WERI-Rb-1 (cell line): ENCODE measurements around the gene CCDC68.

Experiments
- DNase-seq: peaks from one replicate; pipeline ENCODE4 v3.0.0-alpha.2; 2020
- H3K27ac ChIP-seq: fragments of 250-450 bp; sonication (Bioruptor Pico); 2 replicates; pipeline ENCODE4 v1.5.1; 2020; ENCODE audit warnings: mild to moderate bottlenecking, moderate library complexity
- H3K27me3 ChIP-seq: fragments of 250-450 bp; sonication (Bioruptor Pico); 2 replicates; pipeline ENCODE4 v1.5.1; 2021; ENCODE audit warnings: mild to moderate bottlenecking, low read depth, moderate library complexity; ENCODE audit not compliant: insufficient read depth, severe bottlenecking
- H3K36me3 ChIP-seq: fragments of 250-450 bp; sonication (Bioruptor Pico); 2 replicates; pipeline ENCODE4 v1.5.1; 2020; ENCODE audit warnings: mild to moderate bottlenecking, moderate library complexity
- H3K4me3 ChIP-seq: 2 replicates; pipeline ENCODE4 v1.5.1; 2011; ENCODE audit warnings: low read depth, mild to moderate bottlenecking, control low read depth, low read length
- H3K9me3 ChIP-seq: fragments of 250-450 bp; sonication (Bioruptor Pico); 2 replicates; pipeline ENCODE4 v1.5.1; 2021; ENCODE audit warnings: mild to moderate bottlenecking, moderate library complexity; ENCODE audit not compliant: severe bottlenecking
- TF ChIP-seq, protein P1 (sequence below): IDR thresholded peaks from 2 replicates; pipeline ENCODE4 v1.5.1; 2011; ENCODE audit warnings: low read depth, mild to moderate bottlenecking, control low read depth, inconsistent platforms, low read length

The CCDC68 gene, protein sequence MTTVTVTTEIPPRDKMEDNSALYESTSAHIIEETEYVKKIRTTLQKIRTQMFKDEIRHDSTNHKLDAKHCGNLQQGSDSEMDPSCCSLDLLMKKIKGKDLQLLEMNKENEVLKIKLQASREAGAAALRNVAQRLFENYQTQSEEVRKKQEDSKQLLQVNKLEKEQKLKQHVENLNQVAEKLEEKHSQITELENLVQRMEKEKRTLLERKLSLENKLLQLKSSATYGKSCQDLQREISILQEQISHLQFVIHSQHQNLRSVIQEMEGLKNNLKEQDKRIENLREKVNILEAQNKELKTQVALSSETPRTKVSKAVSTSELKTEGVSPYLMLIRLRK

DNA sequence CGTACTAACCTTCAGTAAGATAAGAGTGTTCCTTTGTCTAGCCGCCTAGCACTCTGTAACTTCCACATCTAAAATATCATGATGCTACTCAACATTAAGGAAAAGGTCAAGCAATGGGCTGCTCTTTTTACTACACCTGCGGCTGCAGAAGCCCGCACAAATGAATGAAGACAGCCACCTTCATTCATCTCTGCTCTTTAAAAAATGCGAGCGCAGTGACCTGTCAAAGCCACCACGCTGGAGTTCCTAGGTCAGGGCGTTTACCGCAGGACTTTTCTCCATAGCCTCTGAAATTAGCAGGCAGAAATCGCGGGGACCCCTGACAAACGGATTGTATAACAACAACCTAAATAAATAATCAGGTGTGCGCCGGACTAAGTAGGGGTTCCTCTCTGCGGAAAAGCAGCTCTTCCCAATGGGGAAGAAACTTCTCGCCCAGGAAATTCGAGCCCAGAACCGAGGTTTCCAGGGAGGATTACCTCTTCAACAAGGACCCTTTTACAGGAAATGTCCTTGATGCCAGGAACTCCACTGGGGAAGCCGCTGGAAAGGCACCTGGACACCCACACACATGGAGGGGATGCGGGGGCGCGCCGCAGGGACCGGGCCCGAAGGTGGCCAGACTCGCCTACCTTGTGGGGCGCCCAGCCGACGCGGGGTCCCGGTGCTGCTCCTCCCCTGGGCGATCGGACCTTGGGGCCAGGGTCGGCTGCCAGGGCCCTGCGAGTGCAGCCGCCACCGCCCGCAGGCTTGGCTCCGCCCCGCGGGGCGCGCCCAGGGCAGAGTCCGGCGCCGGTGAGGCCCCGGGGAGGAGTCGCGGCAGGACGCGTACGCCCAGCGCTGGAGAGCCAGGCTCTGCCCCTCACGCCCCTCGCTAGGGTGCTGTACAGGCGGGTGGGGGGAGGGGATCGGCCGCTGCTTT lies at the start of gene CCDC68:
CCDC68 (minus strand) TSS at position 758 of the 922 bp plus-strand sequence. CDS start 16,670 bp downstream, outside the sequence.
- DNase-seq, result no peak
- Histone ChIP-seq H3K27ac (no peak within 1 kb of the TSS), H3K36me3 (no peaks in the 10 kb centered on the region), H3K4me3 (no peak within 1 kb of the TSS), H3K9me3 (peaks cover 10% of the 10 kb centered on the region), H3K27me3 (peaks cover 88% of the 10 kb centered on the region)
- TF ChIP-seq, protein P1, sequence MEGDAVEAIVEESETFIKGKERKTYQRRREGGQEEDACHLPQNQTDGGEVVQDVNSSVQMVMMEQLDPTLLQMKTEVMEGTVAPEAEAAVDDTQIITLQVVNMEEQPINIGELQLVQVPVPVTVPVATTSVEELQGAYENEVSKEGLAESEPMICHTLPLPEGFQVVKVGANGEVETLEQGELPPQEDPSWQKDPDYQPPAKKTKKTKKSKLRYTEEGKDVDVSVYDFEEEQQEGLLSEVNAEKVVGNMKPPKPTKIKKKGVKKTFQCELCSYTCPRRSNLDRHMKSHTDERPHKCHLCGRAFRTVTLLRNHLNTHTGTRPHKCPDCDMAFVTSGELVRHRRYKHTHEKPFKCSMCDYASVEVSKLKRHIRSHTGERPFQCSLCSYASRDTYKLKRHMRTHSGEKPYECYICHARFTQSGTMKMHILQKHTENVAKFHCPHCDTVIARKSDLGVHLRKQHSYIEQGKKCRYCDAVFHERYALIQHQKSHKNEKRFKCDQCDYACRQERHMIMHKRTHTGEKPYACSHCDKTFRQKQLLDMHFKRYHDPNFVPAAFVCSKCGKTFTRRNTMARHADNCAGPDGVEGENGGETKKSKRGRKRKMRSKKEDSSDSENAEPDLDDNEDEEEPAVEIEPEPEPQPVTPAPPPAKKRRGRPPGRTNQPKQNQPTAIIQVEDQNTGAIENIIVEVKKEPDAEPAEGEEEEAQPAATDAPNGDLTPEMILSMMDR, result no peak

- Histone ChIP-seq H3K27ac (no peak overlapping the region), H3K36me3 (no peaks in the 10 kb centered on the region), H3K9me3 (peaks cover 5% of the 10 kb centered on the region), H3K4me3 (no peak overlapping the region), H3K27me3 (peaks cover 78% of the 10 kb centered on the region)
- TF ChIP-seq, protein P1, result no peak
- no peak for DNase-seq
Observed at GRCh38 chr18:55007602-55008001, 48.3 kb upstream of the CCDC68 start.

- DNase-seq, result no peak
- H3K9me3 ChIP-seq, result no peaks in the 10 kb centered on the region
- TF ChIP-seq, protein P1, result no peak
- H3K27me3 ChIP-seq, result peaks cover 88% of the 10 kb centered on the region
- no peak overlapping the region for H3K27ac ChIP-seq
- H3K4me3 ChIP-seq, result no peak overlapping the region
- no peaks in the 10 kb centered on the region for H3K36me3 ChIP-seq
Observed at GRCh38 chr18:55003695-55004094, 44.4 kb upstream of the CCDC68 start.

GRCh38 chr18:55002261-55002660 lies 43.0 kb upstream of the CCDC68 start:
- H3K4me3 ChIP-seq, result no peak overlapping the region
- DNase-seq, result no peak
- TF ChIP-seq, protein P1, result no peak
- H3K27ac ChIP-seq, result no peak overlapping the region
- no peaks in the 10 kb centered on the region for H3K9me3 ChIP-seq
- no peaks in the 10 kb centered on the region for H3K36me3 ChIP-seq
- peaks cover 89% of the 10 kb centered on the region for H3K27me3 ChIP-seq

GRCh38 chr18:55001394-55002024 lies 42.2 kb upstream of the CCDC68 start:
- no peak for DNase-seq
- Histone ChIP-seq H3K27me3 (peaks cover 89% of the 10 kb centered on the region), H3K9me3 (no peaks in the 10 kb centered on the region), H3K4me3 (no peak overlapping the region), H3K36me3 (no peaks in the 10 kb centered on the region), H3K27ac (no peak overlapping the region)
- TF ChIP-seq, protein P1, result no peak
